ENCODE data around the gene GALNT18. TPM values are rescaled to one million over a fixed set of nuclear protein-coding genes. Genes with fewer than 3 reads are reported as not detected.

The GALNT18 gene
- total and polyA plus RNA-seq, 4 donors, result 2.1 to 11.0 (median 3.8) TPM

- WGBS, result 98% methylated on average over 2 of the region's 2 CpGs
- TF ChIP-seq NR2F2 (IDR thresholded peaks at IDR 0.05), result no peak
- TF ChIP-seq RAD21 (IDR thresholded peaks at IDR 0.05), result no peak
- TF ChIP-seq FOXA2 (IDR thresholded peaks at IDR 0.05), result no peak
- TF ChIP-seq REST (IDR thresholded peaks at IDR 0.05), result no peak
- no peak for TF ChIP-seq MAX (IDR thresholded peaks at IDR 0.05)
- TF ChIP-seq HNF4A (conservative IDR thresholded peaks at IDR 0.05), result no peak
- H3K27ac ChIP-seq (ENCODE audit: low read depth in 1 of 2, low read length in 2 of 2), result no peak overlapping the region
- no peak overlapping the region for H3K4me3 ChIP-seq (ENCODE audit: low read depth in 1 of 3, low read length in 3 of 3)
- no peaks in the 10 kb centered on the region for H3K9me3 ChIP-seq (ENCODE audit: control insufficient read depth in 4 of 4, low read length in 3 of 4)
- peaks cover 0 to 8% (median 5%) of the 10 kb centered on the region in 4 donors for H3K4me1 ChIP-seq (ENCODE audit: control insufficient read depth in 4 of 4, insufficient read depth in 4 of 4, low read length in 3 of 4)
- no peaks in the 10 kb centered on the region for H3K36me3 ChIP-seq (ENCODE audit: control insufficient read depth in 4 of 4, insufficient read depth in 3 of 4, low read depth in 1 of 4, low read length in 3 of 4)
- H3K9ac ChIP-seq (ENCODE audit: low read depth in 1 of 2, low read length in 2 of 2), result no peak overlapping the region
- H3K27me3 ChIP-seq (ENCODE audit: control insufficient read depth in 4 of 4, insufficient read depth in 4 of 4, low read length in 3 of 4), result no peaks in the 10 kb centered on the region
- no peak for DNase-seq (ENCODE audit: low spot score)
Observed at GRCh38 chr11:11464555-11464954, 157.2 kb downstream of the GALNT18 start.

- no peak overlapping the region for H3K27ac ChIP-seq (ENCODE audit: low read depth in 1 of 2, low read length in 2 of 2)
- TF ChIP-seq JUND (IDR thresholded peaks at IDR 0.05), result no peak
- TF ChIP-seq CTCF (IDR thresholded peaks at IDR 0.05; ENCODE audit: low read depth, low read length, missing input control), result no peak
- TF ChIP-seq MAX (IDR thresholded peaks at IDR 0.05), result no peak
- TF ChIP-seq RXRA (IDR thresholded peaks at IDR 0.05), result no peak
- TF ChIP-seq GABPA (IDR thresholded peaks at IDR 0.05 in 1 of 2, conservative IDR thresholded peaks at IDR 0.05 in 1 of 2), result no peak
- TF ChIP-seq EGR1 (IDR thresholded peaks at IDR 0.05; ENCODE audit: low read depth in 2 of 2), result no peak
- no peak for TF ChIP-seq NR2F2 (IDR thresholded peaks at IDR 0.05)
- no peak for TF ChIP-seq ATF3 (IDR thresholded peaks at IDR 0.05)
- no peak for TF ChIP-seq HNF4G (IDR thresholded peaks at IDR 0.05)
- no peak for TF ChIP-seq YY1 (IDR thresholded peaks at IDR 0.05)
- no peak for TF ChIP-seq REST (IDR thresholded peaks at IDR 0.05)
- TF ChIP-seq ZBTB33 (IDR thresholded peaks at IDR 0.05), result no peak
- no peak for TF ChIP-seq RAD21 (IDR thresholded peaks at IDR 0.05)
- no peak for TF ChIP-seq TAF1 (conservative IDR thresholded peaks at IDR 0.05)
- TF ChIP-seq SP1 (IDR thresholded peaks at IDR 0.05), result no peak
- TF ChIP-seq HNF4A (conservative IDR thresholded peaks at IDR 0.05), result no peak
- no peak for TF ChIP-seq FOXA2 (IDR thresholded peaks at IDR 0.05)
- TF ChIP-seq FOXA1 (IDR thresholded peaks at IDR 0.05), result no peak
- no peak for DNase-seq (ENCODE audit: low spot score)
Observed at GRCh38 chr11:11463405-11463804, 158.4 kb downstream of the GALNT18 start.

More at GRCh38 chr11:11463405-11463804, 158.4 kb downstream of the GALNT18 start:
- Histone ChIP-seq H3K27me3 (ENCODE audit: control insufficient read depth in 4 of 4, insufficient read depth in 4 of 4, low read length in 3 of 4) (no peaks in the 10 kb centered on the region), H3K9me3 (ENCODE audit: control insufficient read depth in 4 of 4, low read length in 3 of 4) (no peaks in the 10 kb centered on the region), H3K4me1 (ENCODE audit: control insufficient read depth in 4 of 4, insufficient read depth in 4 of 4, low read length in 3 of 4) (peaks cover 0 to 8% (median 5%) of the 10 kb centered on the region in 4 donors), H3K9ac (ENCODE audit: low read depth in 1 of 2, low read length in 2 of 2) (no peak overlapping the region), H3K4me3 (ENCODE audit: low read depth in 1 of 3, low read length in 3 of 3) (no peak overlapping the region), H3K36me3 (ENCODE audit: control insufficient read depth in 4 of 4, insufficient read depth in 3 of 4, low read depth in 1 of 4, low read length in 3 of 4) (no peaks in the 10 kb centered on the region)
- WGBS, result 93% methylated on average over 10 of the region's 10 CpGs

Data from liver (tissue), 9 donors.